GM18505 (cell line): ENCODE data around the gene CAPN10.

Source experiments
- ATAC-seq: cut with Tn5 transposase; IDR thresholded peaks from one replicate; pipeline ENCODE4 v1.9.1; 2021; ENCODE audit not compliant: unreplicated experiment
- POLR2A ChIP-seq: IDR thresholded peaks from 4 replicates; pipeline ENCODE4 v1.6.1; 2011; ENCODE audit warnings: borderline replicate concordance; ENCODE audit not compliant: insufficient read depth, insufficient read length; ENCODE audit errors: extremely low read depth

CAPN10 gene

DNA sequence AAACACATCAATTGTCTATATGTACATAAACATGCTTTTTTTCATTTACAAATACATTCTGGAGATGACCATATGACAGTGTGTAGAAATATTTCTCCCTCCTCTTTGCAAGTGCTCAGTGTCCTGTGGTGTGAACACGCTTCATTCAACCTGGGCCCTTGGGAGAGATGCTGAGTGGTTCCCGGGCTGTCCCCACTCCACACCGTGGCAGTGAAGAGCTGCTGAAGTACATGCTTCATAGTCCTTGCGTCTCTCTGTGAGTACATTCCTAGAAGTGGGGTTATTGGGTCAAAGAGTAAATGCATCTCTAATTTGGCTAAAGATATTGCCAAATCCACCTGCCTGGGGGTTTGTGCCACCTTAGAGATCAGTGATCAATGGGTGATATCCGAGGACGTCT is 32.2 kb downstream of the CAPN10 start:
- no peak for ATAC-seq
- TF ChIP-seq POLR2A = no peak

DNA sequence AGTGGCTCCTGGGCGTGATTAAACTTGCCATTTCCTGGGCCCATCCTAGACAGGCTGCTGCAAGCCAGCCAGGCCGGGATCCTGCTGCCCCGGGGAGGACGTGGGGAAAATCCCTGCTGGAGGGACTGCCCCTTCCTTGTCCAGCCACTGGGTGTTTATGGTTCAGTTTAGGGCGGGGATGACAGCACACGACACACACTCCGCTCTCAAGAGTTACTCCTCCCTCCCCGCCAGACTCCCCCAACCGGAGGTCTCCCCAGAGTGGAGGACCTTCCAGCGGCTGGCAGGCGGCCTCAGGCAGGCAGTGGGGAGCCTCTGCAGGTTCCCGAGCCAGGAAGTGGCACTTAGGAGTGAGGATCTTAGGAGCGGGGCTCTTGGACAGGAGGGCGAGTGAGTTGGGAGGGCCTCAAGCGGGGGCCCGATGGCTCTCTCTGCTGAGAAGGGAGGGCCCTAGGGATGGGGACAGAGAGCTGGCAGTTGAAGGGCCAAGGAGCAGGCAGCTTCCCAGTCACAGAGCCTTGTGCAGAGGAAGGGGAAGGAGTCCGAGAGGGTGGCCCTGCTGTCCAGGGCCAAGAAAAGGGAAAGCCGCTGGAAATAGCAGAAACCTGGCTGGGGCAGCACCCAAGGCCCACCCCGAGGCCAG is 33.1 kb downstream of the CAPN10 start:
- no peak for ATAC-seq
- TF ChIP-seq POLR2A = no peak

- ATAC-seq = no peak
- TF ChIP-seq POLR2A = no peak
These were observed 33.7 kb downstream of the CAPN10 start for GRCh38 chr2:240620149-240620731.

DNA sequence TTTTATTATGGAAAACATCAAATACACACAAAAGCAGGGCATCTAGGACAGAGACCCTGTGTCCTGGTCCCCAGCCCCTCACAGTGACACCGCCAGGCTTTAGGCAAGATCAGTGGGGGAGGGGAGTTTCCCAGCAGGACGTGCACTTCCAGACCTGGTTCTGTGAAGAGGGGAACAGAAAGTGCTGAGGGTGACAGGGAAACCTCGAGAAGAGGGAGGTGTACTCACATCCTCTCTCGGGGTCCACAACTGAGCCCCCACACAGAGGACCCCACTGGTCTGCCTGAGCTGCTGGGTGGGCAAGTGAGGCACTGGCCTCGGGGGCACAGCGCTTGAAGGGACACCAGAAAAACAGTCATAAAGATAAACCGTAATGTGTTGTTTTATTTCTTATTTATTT is 34.3 kb downstream of the CAPN10 start:
- ATAC-seq = no peak

GRCh38 chr2:240622060-240622411 is 35.5 kb downstream of the CAPN10 start:
- ATAC-seq = no peak
- TF ChIP-seq POLR2A = no peak

More for the DNA sequence above, 34.3 kb downstream of the CAPN10 start:
- no peak for TF ChIP-seq POLR2A

DNA sequence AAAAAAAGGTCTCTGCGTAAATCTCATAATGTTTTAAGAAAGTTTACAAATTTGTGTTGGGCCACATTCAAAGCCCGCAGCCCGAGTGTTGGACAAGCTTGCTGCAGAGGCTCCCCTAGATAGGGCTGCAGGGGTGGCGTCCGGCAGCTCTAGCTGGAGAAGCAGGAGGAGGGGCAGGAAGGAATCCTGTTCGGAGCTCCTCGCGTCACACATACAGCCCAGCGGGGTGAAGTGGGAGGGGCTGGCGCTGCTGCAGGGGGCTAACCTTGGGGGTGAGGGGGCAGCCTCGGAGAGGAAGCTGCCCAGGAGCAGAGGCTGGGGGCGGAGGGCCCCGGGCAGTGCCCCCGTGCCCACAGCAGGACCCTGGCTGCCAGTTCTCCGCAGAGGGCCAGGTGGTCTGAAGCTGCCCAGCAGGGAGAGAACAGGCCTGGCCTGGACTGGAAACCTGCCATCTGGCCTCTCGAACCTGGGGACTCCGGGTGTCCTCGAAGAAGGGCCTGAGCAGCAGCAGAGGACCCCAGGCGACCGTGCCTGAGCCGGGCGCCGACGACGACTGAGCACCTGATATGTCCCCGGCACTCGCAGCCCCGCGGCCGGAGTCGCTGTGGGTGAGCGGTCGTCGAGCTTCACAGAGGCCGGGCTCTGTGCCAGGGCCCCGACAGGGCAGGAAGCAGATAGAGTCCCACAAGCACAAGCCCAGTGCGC is 36.1 kb downstream of the CAPN10 start:
- ATAC-seq = no peak
- TF ChIP-seq POLR2A = no peak

GRCh38 chr2:240623531-240624010 is 37.0 kb downstream of the CAPN10 start:
- no peak for TF ChIP-seq POLR2A
- ATAC-seq = no peak

DNA sequence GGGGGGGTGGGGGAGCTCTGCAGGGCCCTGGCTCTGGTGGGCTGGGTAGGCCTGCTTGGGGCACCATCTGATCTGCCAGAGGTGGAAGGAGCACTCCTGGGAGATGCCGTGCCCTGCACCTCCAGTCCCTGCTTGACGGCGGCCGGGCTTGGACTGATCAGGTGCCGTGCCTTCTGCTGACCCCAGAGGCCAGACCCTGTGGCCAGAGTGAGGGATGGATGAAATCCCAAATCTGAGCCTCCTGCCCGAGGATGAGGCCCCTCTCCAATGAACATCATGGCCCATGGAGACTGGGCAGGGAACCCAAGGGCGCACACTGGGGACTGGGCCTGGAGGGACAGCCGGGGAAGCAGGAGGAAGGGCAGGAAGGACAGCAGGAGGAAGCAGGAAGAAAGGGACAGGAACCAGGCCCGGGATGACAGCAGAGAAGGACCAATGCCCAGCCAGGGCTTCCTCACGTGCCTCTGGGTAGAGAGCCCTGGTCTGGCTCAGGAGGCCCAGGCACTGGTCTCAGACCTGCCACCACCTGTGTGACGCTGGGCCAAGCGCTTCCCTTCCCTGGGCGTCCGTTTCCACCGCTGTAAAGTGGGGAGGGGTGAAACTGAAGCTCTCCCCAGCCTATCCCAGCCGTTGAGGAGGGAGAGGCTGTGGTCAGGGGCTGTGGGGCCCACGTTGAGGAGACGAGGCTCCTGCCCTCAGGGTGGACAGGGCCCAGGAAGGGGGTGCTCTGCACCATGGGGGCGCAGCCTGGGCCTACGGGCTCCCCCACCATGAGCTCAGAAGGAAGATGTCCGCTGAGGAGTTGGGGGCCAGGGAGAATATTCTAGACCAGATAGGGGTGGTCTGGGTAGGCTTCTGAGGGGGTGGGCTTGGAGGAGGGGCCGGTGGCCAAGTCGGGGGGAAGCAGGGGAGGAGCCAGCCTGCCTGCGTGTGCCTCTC is 37.7 kb downstream of the CAPN10 start:
- ATAC-seq = no peak
- TF ChIP-seq POLR2A = no peak

GRCh38 chr2:240624950-240625621 is 38.6 kb downstream of the CAPN10 start, which contains the start of gene GPR35:
TSS of gene GPR35 (plus strand) at chr2:240625480. CDS start at chr2:240629953, 4,473 bp downstream.
- TF ChIP-seq POLR2A = no peak
- ATAC-seq = no peak

DNA sequence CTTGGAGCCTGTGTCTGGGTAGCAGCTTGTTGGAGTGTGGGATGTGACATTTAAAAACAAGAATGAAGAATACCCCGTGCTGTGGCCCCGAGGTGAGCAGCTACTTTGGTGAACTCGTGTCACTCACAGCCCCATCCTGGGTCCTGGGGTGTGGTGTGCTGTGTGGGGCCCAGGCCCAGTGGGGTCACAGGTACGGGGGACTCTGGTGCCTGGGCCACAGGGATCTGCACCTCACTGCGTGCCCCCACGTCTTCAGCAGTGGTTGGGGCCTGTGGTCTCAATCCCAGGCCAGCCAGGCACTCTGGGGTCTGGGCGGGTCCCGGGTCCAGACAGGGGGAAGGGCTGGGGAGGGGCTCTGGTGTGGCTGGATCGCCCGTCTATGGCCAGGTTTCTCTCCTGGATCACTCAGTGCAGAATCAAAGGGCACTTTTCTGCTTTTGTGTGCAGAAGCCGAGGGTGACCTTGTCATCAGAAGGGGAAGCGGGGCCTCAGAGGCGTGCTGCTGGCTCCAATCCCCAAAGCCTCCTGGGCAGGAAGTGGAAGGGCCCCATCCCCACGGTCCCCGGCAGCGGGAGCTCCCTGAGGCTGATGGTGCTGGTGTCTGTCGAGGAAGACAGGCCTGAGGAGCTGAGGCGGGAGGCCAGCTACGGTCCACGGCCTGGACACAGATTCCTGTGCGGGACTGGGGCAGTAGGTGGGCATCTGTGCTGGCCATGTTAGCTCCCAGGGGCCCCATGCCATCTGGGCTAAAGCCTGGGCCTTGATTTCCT is 40.2 kb downstream of the CAPN10 start:
- no peak for ATAC-seq
- no peak for TF ChIP-seq POLR2A

DNA sequence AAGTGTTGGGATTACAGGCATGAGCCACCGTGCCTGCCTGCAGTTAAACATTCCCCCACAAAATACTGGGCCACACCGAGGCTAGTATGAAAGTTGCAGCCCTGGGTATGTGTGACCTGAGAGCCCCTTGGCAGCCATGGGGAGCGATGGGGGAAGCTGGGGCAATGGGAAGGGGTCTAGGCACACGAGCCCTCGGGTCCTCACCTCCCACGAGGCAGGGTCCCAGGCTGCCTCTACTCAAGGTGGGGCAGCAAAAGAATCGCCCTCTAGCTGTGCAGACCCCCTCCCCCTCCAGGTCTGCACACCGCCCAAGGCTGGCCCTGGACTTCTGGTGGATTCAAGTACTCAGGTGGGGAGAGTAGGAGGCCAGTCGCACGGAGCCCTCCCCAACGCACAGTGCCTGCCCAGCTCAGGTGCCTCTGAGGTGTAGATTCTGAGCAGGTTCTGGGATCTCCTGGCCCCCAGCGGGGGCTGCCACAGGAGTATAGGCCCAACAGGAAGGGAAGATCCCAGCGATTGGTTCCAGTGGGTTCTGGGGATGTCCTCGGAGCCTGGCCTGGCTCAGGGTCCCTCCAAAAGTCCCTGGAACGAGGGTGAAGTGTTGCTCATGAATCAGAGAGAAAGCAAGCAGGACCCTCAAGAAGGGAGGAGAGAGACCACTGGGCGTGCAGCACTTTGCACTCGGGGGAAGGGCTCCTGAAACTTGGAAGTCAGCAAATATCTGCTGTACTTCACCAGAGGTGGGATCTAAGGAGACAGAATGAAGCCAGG is 41.4 kb downstream of the CAPN10 start:
- no peak for TF ChIP-seq POLR2A
- ATAC-seq = no peak
